ENCODE measurements around the gene PPP1R3G. TPM values are rescaled to one million over a fixed set of nuclear protein-coding genes. Genes with fewer than 3 reads are reported as not detected.

PPP1R3G gene
- total and polyA plus RNA-seq, 2 of the 13 experiments (the other 11 are each of a cell fraction or from before 2014, with no cell fraction given), result 1.2 to 1.3 TPM

DNA sequence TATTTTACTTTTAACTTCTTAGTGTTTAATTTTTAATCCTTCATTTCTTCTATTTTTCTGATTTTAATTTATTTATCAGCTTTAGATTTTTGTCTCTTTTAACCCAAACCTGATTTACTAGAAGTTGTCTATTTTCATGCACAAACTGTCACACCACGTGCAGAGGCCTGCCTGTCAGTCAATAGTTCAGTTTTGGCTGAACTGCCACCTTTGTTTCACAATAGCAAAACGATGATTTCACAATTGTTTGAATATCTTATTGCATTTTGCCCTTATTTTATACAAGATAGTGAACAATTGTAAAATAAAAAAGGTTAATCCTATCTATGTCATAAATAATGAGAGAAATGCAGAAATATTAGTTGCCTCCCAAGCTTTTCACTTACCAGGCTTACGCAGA, 24.0 kb upstream of the PPP1R3G start (continued):
- TF ChIP-seq, protein P1, sequence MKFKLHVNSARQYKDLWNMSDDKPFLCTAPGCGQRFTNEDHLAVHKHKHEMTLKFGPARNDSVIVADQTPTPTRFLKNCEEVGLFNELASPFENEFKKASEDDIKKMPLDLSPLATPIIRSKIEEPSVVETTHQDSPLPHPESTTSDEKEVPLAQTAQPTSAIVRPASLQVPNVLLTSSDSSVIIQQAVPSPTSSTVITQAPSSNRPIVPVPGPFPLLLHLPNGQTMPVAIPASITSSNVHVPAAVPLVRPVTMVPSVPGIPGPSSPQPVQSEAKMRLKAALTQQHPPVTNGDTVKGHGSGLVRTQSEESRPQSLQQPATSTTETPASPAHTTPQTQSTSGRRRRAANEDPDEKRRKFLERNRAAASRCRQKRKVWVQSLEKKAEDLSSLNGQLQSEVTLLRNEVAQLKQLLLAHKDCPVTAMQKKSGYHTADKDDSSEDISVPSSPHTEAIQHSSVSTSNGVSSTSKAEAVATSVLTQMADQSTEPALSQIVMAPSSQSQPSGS (CRISPR knock-in tag; IDR thresholded peaks at IDR 0.05), result no peak
- TF ChIP-seq IKZF1 (IDR thresholded peaks at IDR 0.05) (no peak), HOXA9 (CRISPR knock-in tag; IDR thresholded peaks at IDR 0.05; ENCODE audit: borderline replicate concordance) (no peak), CEBPB (IDR thresholded peaks at IDR 0.05; ENCODE audit: borderline replicate concordance, low read depth, low read length) (peak; percentile 98), ZFYVE20 (CRISPR knock-in tag; IDR thresholded peaks at IDR 0.05; ENCODE audit: borderline replicate concordance, low read depth) (no peak), FLYWCH1 (CRISPR knock-in tag; IDR thresholded peaks at IDR 0.05) (no peak), YEATS2 (CRISPR knock-in tag; IDR thresholded peaks at IDR 0.05; ENCODE audit: borderline replicate concordance) (peak; percentile 54; the same call in 1 of the 2 replicates), SOX6 (IDR thresholded peaks at IDR 0.05) (no peak), SOX6 (CRISPR knock-in tag; IDR thresholded peaks at IDR 0.05) (peak; percentile 81), ZBTB8A (CRISPR knock-in tag; IDR thresholded peaks at IDR 0.05; ENCODE audit: borderline replicate concordance, low read depth) (no peak), SIX1 (CRISPR knock-in tag; IDR thresholded peaks at IDR 0.05; ENCODE audit: borderline replicate concordance) (0 out of 2 replicates have a peak, but pooled peaks have one; percentile 16), PTBP1 (IDR thresholded peaks at IDR 0.05; ENCODE audit: low read depth, low read length, poor library complexity, severe bottlenecking) (no peak), SMC3 (IDR thresholded peaks at IDR 0.05; ENCODE audit: low read length) (peak; percentile 30; the same call in 1 of the 2 replicates)
- TF ChIP-seq, protein P2, sequence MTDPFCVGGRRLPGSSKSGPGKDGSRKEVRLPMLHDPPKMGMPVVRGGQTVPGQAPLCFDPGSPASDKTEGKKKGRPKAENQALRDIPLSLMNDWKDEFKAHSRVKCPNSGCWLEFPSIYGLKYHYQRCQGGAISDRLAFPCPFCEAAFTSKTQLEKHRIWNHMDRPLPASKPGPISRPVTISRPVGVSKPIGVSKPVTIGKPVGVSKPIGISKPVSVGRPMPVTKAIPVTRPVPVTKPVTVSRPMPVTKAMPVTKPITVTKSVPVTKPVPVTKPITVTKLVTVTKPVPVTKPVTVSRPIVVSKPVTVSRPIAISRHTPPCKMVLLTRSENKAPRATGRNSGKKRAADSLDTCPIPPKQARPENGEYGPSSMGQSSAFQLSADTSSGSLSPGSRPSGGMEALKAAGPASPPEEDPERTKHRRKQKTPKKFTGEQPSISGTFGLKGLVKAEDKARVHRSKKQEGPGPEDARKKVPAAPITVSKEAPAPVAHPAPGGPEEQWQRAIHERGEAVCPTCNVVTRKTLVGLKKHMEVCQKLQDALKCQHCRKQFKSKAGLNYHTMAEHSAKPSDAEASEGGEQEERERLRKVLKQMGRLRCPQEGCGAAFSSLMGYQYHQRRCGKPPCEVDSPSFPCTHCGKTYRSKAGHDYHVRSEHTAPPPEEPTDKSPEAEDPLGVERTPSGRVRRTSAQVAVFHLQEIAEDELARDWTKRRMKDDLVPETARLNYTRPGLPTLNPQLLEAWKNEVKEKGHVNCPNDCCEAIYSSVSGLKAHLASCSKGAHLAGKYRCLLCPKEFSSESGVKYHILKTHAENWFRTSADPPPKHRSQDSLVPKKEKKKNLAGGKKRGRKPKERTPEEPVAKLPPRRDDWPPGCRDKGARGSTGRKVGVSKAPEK (CRISPR knock-in tag; IDR thresholded peaks at IDR 0.05; ENCODE audit: borderline replicate concordance), result 0 out of 2 replicates have a peak, but pooled peaks have one; percentile 40
- TF ChIP-seq, protein P3, sequence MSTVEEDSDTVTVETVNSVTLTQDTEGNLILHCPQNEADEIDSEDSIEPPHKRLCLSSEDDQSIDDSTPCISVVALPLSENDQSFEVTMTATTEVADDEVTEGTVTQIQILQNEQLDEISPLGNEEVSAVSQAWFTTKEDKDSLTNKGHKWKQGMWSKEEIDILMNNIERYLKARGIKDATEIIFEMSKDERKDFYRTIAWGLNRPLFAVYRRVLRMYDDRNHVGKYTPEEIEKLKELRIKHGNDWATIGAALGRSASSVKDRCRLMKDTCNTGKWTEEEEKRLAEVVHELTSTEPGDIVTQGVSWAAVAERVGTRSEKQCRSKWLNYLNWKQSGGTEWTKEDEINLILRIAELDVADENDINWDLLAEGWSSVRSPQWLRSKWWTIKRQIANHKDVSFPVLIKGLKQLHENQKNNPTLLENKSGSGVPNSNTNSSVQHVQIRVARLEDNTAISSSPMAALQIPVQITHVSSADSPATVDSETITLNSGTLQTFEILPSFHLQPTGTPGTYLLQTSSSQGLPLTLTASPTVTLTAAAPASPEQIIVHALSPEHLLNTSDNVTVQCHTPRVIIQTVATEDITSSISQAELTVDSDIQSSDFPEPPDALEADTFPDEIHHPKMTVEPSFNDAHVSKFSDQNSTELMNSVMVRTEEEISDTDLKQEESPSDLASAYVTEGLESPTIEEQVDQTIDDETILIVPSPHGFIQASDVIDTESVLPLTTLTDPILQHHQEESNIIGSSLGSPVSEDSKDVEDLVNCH (CRISPR knock-in tag; IDR thresholded peaks at IDR 0.05), result no peak
- TF ChIP-seq, protein P4, sequence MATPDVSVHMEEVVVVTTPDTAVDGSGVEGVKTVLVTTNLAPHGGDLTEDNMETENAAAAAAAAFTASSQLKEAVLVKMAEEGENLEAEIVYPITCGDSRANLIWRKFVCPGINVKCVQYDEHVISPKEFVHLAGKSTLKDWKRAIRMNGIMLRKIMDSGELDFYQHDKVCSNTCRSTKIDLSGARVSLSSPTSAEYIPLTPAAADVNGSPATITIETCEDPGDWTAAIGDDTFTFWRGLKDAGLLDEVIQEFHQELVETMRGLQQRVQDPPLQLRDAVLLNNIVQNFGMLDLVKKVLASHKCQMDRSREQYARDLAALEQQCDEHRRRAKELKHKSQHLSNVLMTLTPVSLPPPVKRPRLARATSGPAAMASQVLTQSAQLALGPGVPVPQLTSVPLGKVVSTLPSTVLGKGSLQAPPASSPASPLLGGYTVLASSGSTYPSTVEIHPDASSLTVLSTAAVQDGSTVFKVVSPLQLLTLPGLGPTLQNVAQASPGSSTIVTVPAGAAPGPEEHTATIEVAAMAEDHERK (CRISPR knock-in tag; IDR thresholded peaks at IDR 0.05; ENCODE audit: low read depth), result no peak
- TF ChIP-seq, protein P5, sequence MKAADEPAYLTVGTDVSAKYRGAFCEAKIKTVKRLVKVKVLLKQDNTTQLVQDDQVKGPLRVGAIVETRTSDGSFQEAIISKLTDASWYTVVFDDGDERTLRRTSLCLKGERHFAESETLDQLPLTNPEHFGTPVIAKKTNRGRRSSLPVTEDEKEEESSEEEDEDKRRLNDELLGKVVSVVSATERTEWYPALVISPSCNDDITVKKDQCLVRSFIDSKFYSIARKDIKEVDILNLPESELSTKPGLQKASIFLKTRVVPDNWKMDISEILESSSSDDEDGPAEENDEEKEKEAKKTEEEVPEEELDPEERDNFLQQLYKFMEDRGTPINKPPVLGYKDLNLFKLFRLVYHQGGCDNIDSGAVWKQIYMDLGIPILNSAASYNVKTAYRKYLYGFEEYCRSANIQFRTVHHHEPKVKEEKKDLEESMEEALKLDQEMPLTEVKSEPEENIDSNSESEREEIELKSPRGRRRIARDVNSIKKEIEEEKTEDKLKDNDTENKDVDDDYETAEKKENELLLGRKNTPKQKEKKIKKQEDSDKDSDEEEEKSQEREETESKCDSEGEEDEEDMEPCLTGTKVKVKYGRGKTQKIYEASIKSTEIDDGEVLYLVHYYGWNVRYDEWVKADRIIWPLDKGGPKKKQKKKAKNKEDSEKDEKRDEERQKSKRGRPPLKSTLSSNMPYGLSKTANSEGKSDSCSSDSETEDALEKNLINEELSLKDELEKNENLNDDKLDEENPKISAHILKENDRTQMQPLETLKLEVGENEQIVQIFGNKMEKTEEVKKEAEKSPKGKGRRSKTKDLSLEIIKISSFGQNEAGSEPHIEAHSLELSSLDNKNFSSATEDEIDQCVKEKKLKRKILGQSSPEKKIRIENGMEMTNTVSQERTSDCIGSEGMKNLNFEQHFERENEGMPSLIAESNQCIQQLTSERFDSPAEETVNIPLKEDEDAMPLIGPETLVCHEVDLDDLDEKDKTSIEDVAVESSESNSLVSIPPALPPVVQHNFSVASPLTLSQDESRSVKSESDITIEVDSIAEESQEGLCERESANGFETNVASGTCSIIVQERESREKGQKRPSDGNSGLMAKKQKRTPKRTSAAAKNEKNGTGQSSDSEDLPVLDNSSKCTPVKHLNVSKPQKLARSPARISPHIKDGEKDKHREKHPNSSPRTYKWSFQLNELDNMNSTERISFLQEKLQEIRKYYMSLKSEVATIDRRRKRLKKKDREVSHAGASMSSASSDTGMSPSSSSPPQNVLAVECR (CRISPR knock-in tag; IDR thresholded peaks at IDR 0.05; ENCODE audit: borderline replicate concordance), result peak; percentile 44; the same call in 1 of the 2 replicates
